DND-41 (cell line): Measurements from ENCODE around the gene TRPM3.

ENCODE experiments used
- EZH2 ChIP-seq: IDR thresholded peaks from 3 replicates; pipeline ENCODE4 v1.6.1; 2012; ENCODE audit warnings: borderline replicate concordance, low read depth, mild to moderate bottlenecking, moderate library complexity, low read length, inconsistent platforms; ENCODE audit not compliant: severe bottlenecking
- TF ChIP-seq, protein P1 (sequence below): IDR thresholded peaks from 2 replicates; pipeline ENCODE4 v1.5.1; 2012; ENCODE audit warnings: borderline replicate concordance, low read length, moderate library complexity, mild to moderate bottlenecking; ENCODE audit not compliant: poor library complexity, severe bottlenecking; ENCODE audit errors: extremely low read depth

DNA sequence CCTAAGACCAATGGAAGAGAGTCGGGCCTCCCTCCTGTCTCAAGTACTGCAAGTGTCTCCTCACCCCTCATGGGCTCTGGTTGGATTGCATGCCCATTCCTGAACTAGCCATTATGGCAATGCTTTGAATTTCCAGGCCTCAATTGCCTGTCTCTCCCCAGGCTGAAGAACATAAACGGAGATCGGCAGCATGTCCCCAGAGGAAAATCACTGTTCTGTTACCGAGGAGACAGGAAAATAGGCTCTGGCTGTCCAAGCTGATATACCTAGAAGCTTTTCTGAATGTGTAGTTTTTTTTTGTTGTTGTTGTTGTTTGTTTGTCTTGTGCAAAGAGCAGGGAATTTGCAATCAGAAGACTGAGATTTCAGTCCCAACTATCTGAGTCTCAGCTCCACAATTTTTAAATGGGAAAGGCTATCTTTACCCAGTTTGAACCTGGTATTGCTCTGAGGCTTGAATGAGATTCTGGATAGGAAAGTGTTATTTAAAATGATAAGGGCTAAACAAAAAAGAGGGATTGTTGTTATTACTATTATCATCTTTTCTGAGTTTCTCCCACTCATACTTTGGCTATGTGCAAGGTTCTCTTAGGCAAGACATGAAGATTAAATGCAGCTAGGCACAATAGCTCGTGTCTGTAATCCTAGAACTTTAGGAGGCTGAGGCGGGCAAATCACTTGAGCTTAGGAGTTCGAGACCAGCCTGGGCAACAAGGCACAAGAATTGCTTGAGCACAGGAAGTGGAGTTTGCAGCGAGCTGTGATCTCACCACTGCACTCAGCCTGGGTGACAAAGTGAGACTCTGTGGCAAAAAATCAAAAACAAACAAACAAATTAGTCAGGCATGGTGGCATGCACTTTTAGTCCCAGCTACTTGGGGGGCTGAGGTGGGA lies 629.7 kb downstream of the TRPM3 start:
- TF ChIP-seq, protein P1, sequence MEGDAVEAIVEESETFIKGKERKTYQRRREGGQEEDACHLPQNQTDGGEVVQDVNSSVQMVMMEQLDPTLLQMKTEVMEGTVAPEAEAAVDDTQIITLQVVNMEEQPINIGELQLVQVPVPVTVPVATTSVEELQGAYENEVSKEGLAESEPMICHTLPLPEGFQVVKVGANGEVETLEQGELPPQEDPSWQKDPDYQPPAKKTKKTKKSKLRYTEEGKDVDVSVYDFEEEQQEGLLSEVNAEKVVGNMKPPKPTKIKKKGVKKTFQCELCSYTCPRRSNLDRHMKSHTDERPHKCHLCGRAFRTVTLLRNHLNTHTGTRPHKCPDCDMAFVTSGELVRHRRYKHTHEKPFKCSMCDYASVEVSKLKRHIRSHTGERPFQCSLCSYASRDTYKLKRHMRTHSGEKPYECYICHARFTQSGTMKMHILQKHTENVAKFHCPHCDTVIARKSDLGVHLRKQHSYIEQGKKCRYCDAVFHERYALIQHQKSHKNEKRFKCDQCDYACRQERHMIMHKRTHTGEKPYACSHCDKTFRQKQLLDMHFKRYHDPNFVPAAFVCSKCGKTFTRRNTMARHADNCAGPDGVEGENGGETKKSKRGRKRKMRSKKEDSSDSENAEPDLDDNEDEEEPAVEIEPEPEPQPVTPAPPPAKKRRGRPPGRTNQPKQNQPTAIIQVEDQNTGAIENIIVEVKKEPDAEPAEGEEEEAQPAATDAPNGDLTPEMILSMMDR = no peak
- no peak for TF ChIP-seq EZH2
